A549 (cell line): Measurements from ENCODE around the gene APCS. TPM values are rescaled to one million over a fixed set of nuclear protein-coding genes. Genes with fewer than 3 reads are reported as not detected.
A peak's percentile ranks its signal among the peaks of the same experiment; 100 is the strongest.

Experiments
- ATAC-seq, 2 experiments: fragments of 200-7000 bp in 1 of 2; fragments of >200 bp in 1 of 2; cut with Nextera tagmentation in 1 of 2; cut with Tn5 transposase in 1 of 2; 3 replicates each; pipeline versions ENCODE4 v1.8.0 to v1.9.1; 2018 to 2020; ENCODE audit warnings: mild to moderate bottlenecking in 1 of 2, moderate library complexity in 1 of 2
- CTCF ChIA-PET: fragments of 300-600 bp; sonication (Branson Sonifier 250); formaldehyde crosslinking; extraction: SDS; loops from one replicate; lab custom pipeline; 2021; ENCODE audit warnings: antibody characterized with exemption, inconsistent platforms; lab: Yijun Ruan, JAX
- POLR2A ChIA-PET: fragments of 350-600 bp; formaldehyde crosslinking; extraction: SDS; loops from one replicate; lab custom pipeline; 2021; ENCODE audit warnings: antibody characterized with exemption, inconsistent platforms; lab: Yijun Ruan, JAX
- DNase-seq, 2 experiments: peaks; one replicate each; pipeline versions ENCODE4 v3.0.0 to v3.0.0-alpha.2; 2011 to 2016; ENCODE audit warnings: low read depth in 1 of 2, low spot score in 1 of 2
- FAIRE-seq: peaks from 2 replicates; lab custom pipeline; 2011; peaks lifted over from hg19 to GRCh38; lab: Jason Lieb, UNC
- H3K27ac ChIP-seq, 2 experiments: fragments of >200 bp; sonication (Bioruptor Twin); formaldehyde crosslinking; 3 replicates each; pipeline ENCODE4 v1.5.1; 2016 to 2017
- H3K4me1 ChIP-seq: fragments of >200 bp; sonication (Bioruptor Twin); formaldehyde crosslinking; 3 replicates; pipeline ENCODE4 v1.6.1; 2016
- H3K4me2 ChIP-seq: fragments of >200 bp; sonication (Bioruptor Twin); formaldehyde crosslinking; 3 replicates; pipeline ENCODE4 v1.6.1; 2016
- H3K4me3 ChIP-seq: fragments of >200 bp; sonication (Bioruptor Twin); formaldehyde crosslinking; 3 replicates; pipeline ENCODE4 v1.5.1; 2016
- H3K9me3 ChIP-seq: fragments of >200 bp; sonication (Bioruptor Twin); formaldehyde crosslinking; 3 replicates; pipeline ENCODE4 v1.6.1; 2016
- ATOH8 ChIP-seq: fragments of 250-450 bp; sonication (Bioruptor Pico); IDR thresholded peaks from 2 replicates; pipeline ENCODE4 v1.5.0; 2020; ENCODE audit warnings: low read depth, mild to moderate bottlenecking, moderate library complexity
- CEBPB ChIP-seq, 2 experiments: fragments of >200 bp in 1 of 2; sonication (Bioruptor Twin) in 1 of 2; formaldehyde crosslinking in 1 of 2; IDR thresholded peaks; 2 replicates each; pipeline ENCODE4 v1.6.1; 2012 to 2016
- CHD4 ChIP-seq: fragments of 200-600 bp; sonication (generic); IDR thresholded peaks from 2 replicates; pipeline ENCODE4 v1.6.1; 2016; ENCODE audit warnings: antibody characterized with exemption, mild to moderate bottlenecking, borderline replicate concordance
- EHF ChIP-seq: fragments of 250-450 bp; sonication (Bioruptor Pico); IDR thresholded peaks from 2 replicates; pipeline ENCODE4 v1.5.0; 2020; ENCODE audit warnings: mild to moderate bottlenecking
- EP300 ChIP-seq, 2 experiments: fragments of >200 bp; sonication (Bioruptor Twin); formaldehyde crosslinking; IDR thresholded peaks; 2 replicates in 1 of 2; 3 replicates in 1 of 2; pipeline ENCODE4 v1.6.1; 2016 to 2017
- FOSB ChIP-seq: fragments of 250-450 bp; sonication (Bioruptor Pico); IDR thresholded peaks from 2 replicates; pipeline ENCODE4 v1.5.0; 2020; ENCODE audit warnings: mild to moderate bottlenecking, moderate library complexity
- FOSL2 ChIP-seq, 2 experiments: fragments of 450-650 bp in 1 of 2; fragments of >200 bp in 1 of 2; sonication (Bioruptor Twin) in 1 of 2; formaldehyde crosslinking; IDR thresholded peaks; 2 replicates each; pipeline versions ENCODE4 v1.5.0 to v1.6.1; 2016 to 2020; ENCODE audit warnings: mild to moderate bottlenecking in 1 of 2, moderate library complexity in 1 of 2
- GATA3 ChIP-seq: IDR thresholded peaks from 2 replicates; pipeline ENCODE4 v1.6.1; 2012; ENCODE audit warnings: borderline replicate concordance
- HEYL ChIP-seq: fragments of 250-450 bp; sonication (Bioruptor Pico); IDR thresholded peaks from 2 replicates; pipeline ENCODE4 v1.8.0; 2021; ENCODE audit warnings: mild to moderate bottlenecking, moderate library complexity
- JUN ChIP-seq, 2 experiments: fragments of >200 bp; sonication (Bioruptor Twin); formaldehyde crosslinking; IDR thresholded peaks; 2 replicates in 1 of 2; 3 replicates in 1 of 2; pipeline ENCODE4 v1.6.1; 2016 to 2017
- JUNB ChIP-seq: fragments of >200 bp; sonication (Bioruptor Twin); formaldehyde crosslinking; IDR thresholded peaks from 2 replicates; pipeline ENCODE4 v1.6.1; 2016
- KDM5A ChIP-seq: fragments of 200-600 bp; sonication (generic); IDR thresholded peaks from 2 replicates; pipeline ENCODE4 v1.6.1; 2016; ENCODE audit warnings: antibody characterized with exemption, mild to moderate bottlenecking
- MAX ChIP-seq: IDR thresholded peaks from 2 replicates; pipeline ENCODE4 v1.6.1; 2012
- MYC ChIP-seq: IDR thresholded peaks from 2 replicates; pipeline ENCODE4 v1.6.1; 2012; ENCODE audit warnings: mild to moderate bottlenecking, inconsistent platforms, low read length, improper control_type of control experiment, borderline replicate concordance
- NPAS2 ChIP-seq: fragments of 250-450 bp; sonication (Bioruptor Pico); IDR thresholded peaks from 2 replicates; pipeline ENCODE4 v1.8.0; 2022; ENCODE audit warnings: mild to moderate bottlenecking, moderate library complexity, borderline replicate concordance
- NR3C1 ChIP-seq: fragments of >200 bp; sonication (Bioruptor Twin); formaldehyde crosslinking; IDR thresholded peaks from 3 replicates; pipeline ENCODE4 v1.6.1; 2017
- PBX3 ChIP-seq: IDR thresholded peaks from 2 replicates; pipeline ENCODE4 v1.6.1; 2012
- PHF8 ChIP-seq: fragments of 200-600 bp; sonication (generic); IDR thresholded peaks from 2 replicates; pipeline ENCODE4 v1.6.1; 2016; ENCODE audit warnings: low read depth, mild to moderate bottlenecking, antibody characterized with exemption, moderate library complexity, borderline replicate concordance
- POLR2A ChIP-seq: IDR thresholded peaks from 2 replicates; pipeline ENCODE4 v1.6.1; 2012; ENCODE audit warnings: mild to moderate bottlenecking, low read length
- RAD21 ChIP-seq, 2 experiments: fragments of >200 bp in 1 of 2; sonication (Bioruptor Twin) in 1 of 2; formaldehyde crosslinking in 1 of 2; IDR thresholded peaks in 1 of 2; conservative IDR thresholded peaks in 1 of 2; 2 replicates in 1 of 2; 3 replicates in 1 of 2; pipeline ENCODE4 v1.6.1; 2012 to 2018; ENCODE audit warnings: inconsistent platforms in 1 of 2
- RARB ChIP-seq: fragments of 250-450 bp; sonication (Bioruptor Pico); IDR thresholded peaks from 2 replicates; pipeline ENCODE4 v1.8.0; 2021; ENCODE audit warnings: mild to moderate bottlenecking, moderate library complexity
- RFX5 ChIP-seq: fragments of 450-650 bp; IDR thresholded peaks from 2 replicates; pipeline ENCODE4 v1.7.1; 2014; ENCODE audit warnings: antibody characterized with exemption, mild to moderate bottlenecking, moderate library complexity
- RNF2 ChIP-seq: fragments of 200-600 bp; sonication (generic); IDR thresholded peaks from 2 replicates; pipeline ENCODE4 v1.6.1; 2016; ENCODE audit warnings: low read depth, mild to moderate bottlenecking, antibody characterized with exemption, moderate library complexity, borderline replicate concordance
- SMC3 ChIP-seq: fragments of >200 bp; sonication (Bioruptor Twin); formaldehyde crosslinking; IDR thresholded peaks from 3 replicates; pipeline ENCODE4 v1.6.1; 2018; ENCODE audit warnings: inconsistent platforms
- USF2 ChIP-seq: fragments of 450-650 bp; IDR thresholded peaks from 2 replicates; pipeline ENCODE4 v1.6.1; 2014; ENCODE audit warnings: antibody characterized with exemption
- ZSCAN20 ChIP-seq: fragments of 250-450 bp; sonication (Bioruptor Pico); IDR thresholded peaks from 2 replicates; pipeline ENCODE4 v1.8.0; 2022; ENCODE audit warnings: mild to moderate bottlenecking, moderate library complexity
- WGBS: methylation state at CpG from one replicate; pipeline ENCODE4 v1.1.6; 2017; ENCODE audit errors: missing lambda C conversion rate; 5-methylcytosine and 5-hydroxymethylcytosine counted together
- polyA plus RNA-seq, 4 experiments: library from polyadenylated mRNA; depleted of rRNA in 3 of 4; stranded (reverse); fragments of >200 nt; fragmentation: RNase III in 1 of 4; extraction: RNeasy Plus Mini Kit Qiagen cat#74134 plus additional on column Dnase treatment in 1 of 4; gene quantifications; 2 replicates in 3 of 4; 3 replicates in 1 of 4; pipeline ENCODE4 v1.2.3, GENCODE V29; 2011 to 2017

APCS gene
- polyA plus RNA-seq, 2 of the 4 experiments (the other 2 are of a cell fraction), result not detected

GRCh38 chr1:159594625-159595405, 7.2 kb downstream of the APCS start:
- H3K4me3 ChIP-seq, result no peak overlapping the region
- peaks cover 23% of the 10 kb centered on the region for H3K4me1 ChIP-seq
- DNase-seq, result no peak
- H3K27ac ChIP-seq, result peak overlapping the region in 1 of 2 experiments; percentile 52; a peak in 3 of 6 replicates
- POLR2A ChIA-PET, result no interaction called here
- no peak overlapping the region for H3K4me2 ChIP-seq
- no peak for FAIRE-seq
- no peak for ATAC-seq
- WGBS, result 29% methylated on average over 6 of the region's 6 CpGs
- TF ChIP-seq PBX3, result no peak
- no peak for TF ChIP-seq EHF (CRISPR knock-in tag)
- no peak for TF ChIP-seq MAX
- TF ChIP-seq NR3C1, result no peak
- TF ChIP-seq KDM5A, result no peak
- no peak for TF ChIP-seq RFX5
- TF ChIP-seq RNF2, result no peak
- no peak for TF ChIP-seq JUN (IDR thresholded peaks at IDR 0.05)
- no peak for TF ChIP-seq CHD4
- TF ChIP-seq FOSB, result no peak
- TF ChIP-seq ATOH8, result no peak
- no peak for TF ChIP-seq SMC3
- TF ChIP-seq ZSCAN20 (CRISPR knock-in tag), result no peak
- no peak for TF ChIP-seq HEYL
- TF ChIP-seq POLR2A, result no peak
- no peak for TF ChIP-seq USF2
- CTCF ChIA-PET, result no interaction called here
- peaks cover 34% of the 10 kb centered on the region for H3K9me3 ChIP-seq

GRCh38 chr1:159598196-159598595, 10.6 kb downstream of the APCS start:
- peak; percentile 65 for FAIRE-seq
- POLR2A ChIA-PET, result no interaction called here
- Histone ChIP-seq H3K4me1 (peaks cover 28% of the 10 kb centered on the region), H3K4me2 (peak overlapping the region; percentile 66), H3K4me3 (no peak overlapping the region), H3K9me3 (peaks cover 27% of the 10 kb centered on the region), H3K27ac (peak overlapping the region; percentile 83 to 85)
- TF ChIP-seq EHF (CRISPR knock-in tag), result no peak
- no peak for TF ChIP-seq NPAS2 (CRISPR knock-in tag)
- no peak for TF ChIP-seq MYC
- TF ChIP-seq KDM5A, result no peak
- TF ChIP-seq CEBPB (IDR thresholded peaks at IDR 0.05), result peak; percentile 5 to 55; a peak in 2 of 4 replicates
- TF ChIP-seq RARB (CRISPR knock-in tag), result no peak
- TF ChIP-seq FOSL2 (IDR thresholded peaks at IDR 0.05), result 0 out of 2 replicates have a peak, but pooled peaks have one; percentile 31
- TF ChIP-seq FOSL2 (CRISPR knock-in tag; IDR thresholded peaks at IDR 0.05), result peak; percentile 62
- TF ChIP-seq JUNB, result peak; percentile 70
- peak; percentile 19 to 39; a peak in 1 of 5 replicates for TF ChIP-seq RAD21 (conservative IDR thresholded peaks at IDR 0.05 in 1 of 2, IDR thresholded peaks at IDR 0.05 in 1 of 2)
- peak; percentile 73 to 92; a peak in 3 of 5 replicates for TF ChIP-seq EP300 (IDR thresholded peaks at IDR 0.05)
- TF ChIP-seq JUN (IDR thresholded peaks at IDR 0.05), result peak; percentile 56 to 58; a peak in 3 of 5 replicates
- TF ChIP-seq MAX, result peak; percentile 56
- no peak for TF ChIP-seq PHF8
- peak; percentile 85; the same call in 1 of the 2 replicates for TF ChIP-seq GATA3
- TF ChIP-seq SMC3, result 0 out of 3 replicates have a peak, but pooled peaks have one; percentile 18
- CTCF ChIA-PET, result interaction anchor here (0.6 kb wide), 1 partner anchor 391 kb away, joined by 3 read pairs; no protein-coding TSS in a partner anchor
- ATAC-seq, result peak; percentile 97
- peak; percentile 43 to 88 for DNase-seq
- 2% methylated on average over 4 of the region's 4 CpGs for WGBS
